GM19240 (cell line): ENCODE measurements around the gene PPP6R2.
"Not testable (repeated sequence)": the region's sequence is repeated elsewhere in the genome, so short reads cannot be mapped to it uniquely, and the experiment has no call there.

Source experiments
- DNase-seq: peaks from one replicate; pipeline ENCODE4 v3.0.0; 2011; ENCODE audit warnings: low spot score; ENCODE audit not compliant: insufficient read length

PPP6R2 gene

DNA sequence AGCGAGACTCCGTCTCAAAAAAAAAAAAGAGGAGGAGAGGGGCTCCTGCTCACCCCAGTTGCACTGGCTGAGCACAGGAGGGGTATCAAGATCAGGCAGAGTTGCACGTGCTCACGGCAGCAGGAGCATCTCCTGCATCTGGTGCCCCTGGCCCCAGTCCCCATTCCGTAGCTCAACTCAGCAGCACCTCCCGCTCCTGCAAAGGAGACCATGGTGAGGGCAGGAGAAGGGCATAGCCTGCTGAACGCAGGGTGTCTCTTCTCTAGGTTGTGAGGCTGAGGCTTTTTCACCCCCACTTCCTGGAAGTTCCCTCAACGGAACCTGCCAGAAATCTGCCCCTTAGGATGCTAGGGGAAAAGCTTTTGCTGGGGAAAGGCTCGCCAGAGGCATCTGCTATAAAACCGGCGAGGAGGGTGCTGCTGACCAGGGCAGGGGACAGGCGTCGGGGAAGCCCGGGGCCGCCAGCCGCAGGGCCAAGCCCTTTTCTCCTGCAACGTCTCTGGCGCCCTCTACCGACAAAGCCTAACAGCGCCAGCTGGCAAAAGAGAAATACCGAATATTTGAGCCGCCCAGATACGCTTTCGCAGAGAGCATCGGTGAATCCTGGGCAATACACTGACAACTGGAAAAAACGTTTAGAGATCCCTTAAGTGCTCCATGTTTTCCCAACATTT, 1.0 kb upstream of the PPP6R2 start:
- DNase-seq = no peak

DNA sequence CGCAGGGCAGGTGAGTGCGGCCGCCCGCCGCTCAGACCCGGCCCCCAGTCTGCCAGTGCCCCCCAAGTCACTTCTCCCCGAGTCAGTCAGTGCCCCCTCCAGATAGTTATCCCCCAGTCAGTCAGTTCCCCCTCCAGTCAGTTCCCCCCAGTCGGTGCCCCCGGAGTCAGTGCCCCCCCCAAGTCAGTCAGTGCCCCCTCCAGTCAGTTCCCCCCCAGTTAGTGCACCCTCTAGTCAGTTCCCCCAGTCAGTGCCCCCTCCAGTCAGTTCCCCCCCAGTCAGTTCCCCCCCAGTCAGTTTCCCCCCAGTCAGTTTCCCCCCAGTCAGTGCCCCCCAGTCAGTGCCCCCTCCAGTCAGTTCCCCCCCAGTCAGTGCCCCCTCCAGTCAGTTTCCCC, 411 bp downstream of the PPP6R2 start:
- no peak for DNase-seq

DNA sequence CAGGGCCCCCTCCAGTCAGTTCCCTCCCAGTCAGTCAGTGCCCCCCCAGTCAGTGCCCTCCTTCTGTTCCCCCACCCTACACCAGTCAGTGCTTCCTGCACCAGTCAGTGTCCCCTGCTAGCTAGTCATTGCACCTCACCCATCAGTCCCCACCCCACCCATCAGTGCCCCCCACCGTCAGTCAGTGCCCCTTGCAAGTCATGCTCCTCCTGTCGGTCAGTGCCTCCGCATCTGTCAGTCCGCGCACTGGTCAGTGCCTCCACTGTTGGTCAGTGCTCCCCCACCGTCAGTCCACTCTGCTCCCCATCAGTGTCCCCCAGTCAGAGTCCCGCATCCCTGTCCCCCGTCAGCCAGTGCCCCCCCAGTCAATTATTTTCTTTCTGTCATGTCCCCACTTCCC, 3.3 kb downstream of the PPP6R2 start:
- no peak for DNase-seq

DNA sequence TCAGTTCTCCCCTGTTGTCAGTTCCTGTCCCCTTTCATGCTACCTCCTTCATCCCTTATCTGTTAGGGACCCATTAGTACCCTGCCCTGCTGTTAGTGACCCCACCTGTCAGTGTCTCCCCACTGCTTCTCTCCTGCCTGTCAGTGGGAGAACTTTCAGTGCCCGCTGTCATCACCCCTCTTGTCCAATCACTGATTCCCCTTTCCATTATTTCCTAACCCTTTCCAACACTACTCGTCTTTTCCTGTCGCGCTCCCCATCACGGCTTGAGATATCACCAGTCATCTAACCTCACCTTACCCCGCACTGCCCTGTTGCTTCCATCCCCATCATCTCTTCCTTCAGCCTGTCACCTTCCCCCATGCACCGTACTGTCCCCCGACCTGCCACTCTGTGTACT, 4.0 kb downstream of the PPP6R2 start:
- DNase-seq = no peak

DNA sequence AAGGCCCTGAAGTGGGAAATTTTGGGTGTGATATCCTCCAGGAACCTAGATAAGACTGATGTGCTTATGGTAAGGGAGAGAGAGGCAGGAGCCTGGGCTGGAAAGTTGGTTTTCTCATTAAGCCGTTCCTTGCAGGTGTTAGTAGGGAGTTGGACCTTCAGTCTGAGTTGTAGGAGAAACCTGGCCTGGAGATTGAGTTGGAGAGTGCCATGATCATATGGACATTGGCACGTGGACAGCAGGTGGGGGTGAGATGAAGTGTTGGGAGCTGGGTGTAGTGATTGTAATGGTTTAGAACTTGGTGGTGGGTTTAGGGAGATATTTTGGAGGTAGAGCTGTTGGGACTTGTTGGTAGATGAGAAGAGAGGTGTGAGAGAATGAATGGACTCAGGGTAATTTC, 4.9 kb downstream of the PPP6R2 start:
- no peak for DNase-seq

DNA sequence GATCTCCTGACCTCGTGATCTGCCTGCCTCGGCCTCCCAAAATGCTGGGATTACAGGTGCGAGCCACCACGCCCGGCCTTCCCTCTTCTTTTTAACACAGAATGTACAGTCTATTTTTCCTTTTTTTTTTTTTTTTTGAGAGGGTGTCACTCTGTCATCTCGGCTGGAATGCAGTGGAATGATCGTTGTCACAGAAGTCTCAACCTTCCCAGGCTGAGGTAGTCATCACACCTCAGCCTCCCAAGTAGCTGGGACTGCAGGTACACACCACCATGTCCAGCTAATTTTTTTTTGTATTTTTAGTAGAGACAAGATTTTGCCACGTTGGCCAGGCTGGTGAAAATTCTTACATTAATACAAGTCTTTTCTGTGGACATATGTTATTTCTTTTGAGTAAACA, 13.1 kb downstream of the PPP6R2 start:
- no peak for DNase-seq

DNA sequence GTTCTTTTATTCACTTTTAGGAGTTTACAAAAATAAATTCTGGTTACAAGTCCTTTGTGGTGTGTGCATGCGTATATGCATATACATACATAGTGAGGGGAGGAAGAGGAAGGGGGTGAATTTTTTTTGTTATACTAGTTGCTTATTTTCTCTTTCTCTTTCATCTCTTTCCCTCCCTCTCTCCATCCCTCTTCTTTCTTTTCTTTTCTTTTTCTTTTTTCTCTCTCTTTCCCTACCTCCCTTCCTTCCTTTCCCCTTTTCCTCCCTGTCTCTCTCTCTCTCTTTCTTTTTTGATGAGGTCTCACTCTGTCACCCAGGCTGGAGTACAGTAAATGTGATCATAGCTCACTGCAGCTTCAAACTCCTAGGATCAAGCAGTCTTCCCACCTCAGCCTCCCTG, 14.1 kb downstream of the PPP6R2 start:
- no peak for DNase-seq

DNA sequence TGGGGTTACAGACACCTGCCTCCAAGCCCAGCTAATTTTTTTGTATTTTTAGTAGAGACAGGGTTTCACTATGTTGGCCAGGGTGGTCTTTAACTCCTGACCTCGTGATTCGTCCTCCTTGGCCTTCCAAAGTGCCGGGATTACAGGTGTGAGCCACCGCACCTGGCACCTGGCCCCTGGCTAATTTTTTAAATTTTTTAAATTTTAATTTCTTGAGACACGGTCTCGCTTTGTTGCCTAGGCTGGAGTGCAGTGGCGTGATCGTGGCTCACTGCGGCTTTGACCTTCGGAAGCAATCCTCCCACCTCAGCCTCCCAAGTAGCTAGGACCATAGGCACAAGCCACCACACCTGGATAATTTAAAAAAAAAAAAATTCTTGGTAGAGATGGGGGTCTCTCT, 14.6 kb downstream of the PPP6R2 start:
- DNase-seq = no peak

DNA sequence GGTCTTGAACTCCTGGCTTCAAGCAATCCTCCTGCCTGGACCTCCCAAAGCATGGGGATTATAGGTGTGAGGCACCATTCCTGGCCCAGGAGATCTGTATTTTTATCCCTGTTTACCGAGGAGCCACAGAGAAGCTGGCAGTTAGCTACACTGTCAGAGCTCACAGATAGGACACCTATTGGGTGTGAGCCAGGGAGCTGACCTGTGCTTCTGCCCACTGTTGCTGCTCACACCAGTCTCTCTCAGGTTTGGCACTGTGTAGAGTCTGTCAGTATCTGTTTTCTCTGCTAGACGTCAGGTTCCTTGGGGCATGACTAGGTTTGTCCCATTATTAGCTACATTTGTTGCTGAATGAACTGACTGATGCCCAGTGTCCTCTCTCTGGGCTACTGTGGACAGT, 17.5 kb downstream of the PPP6R2 start:
- no peak for DNase-seq

DNA sequence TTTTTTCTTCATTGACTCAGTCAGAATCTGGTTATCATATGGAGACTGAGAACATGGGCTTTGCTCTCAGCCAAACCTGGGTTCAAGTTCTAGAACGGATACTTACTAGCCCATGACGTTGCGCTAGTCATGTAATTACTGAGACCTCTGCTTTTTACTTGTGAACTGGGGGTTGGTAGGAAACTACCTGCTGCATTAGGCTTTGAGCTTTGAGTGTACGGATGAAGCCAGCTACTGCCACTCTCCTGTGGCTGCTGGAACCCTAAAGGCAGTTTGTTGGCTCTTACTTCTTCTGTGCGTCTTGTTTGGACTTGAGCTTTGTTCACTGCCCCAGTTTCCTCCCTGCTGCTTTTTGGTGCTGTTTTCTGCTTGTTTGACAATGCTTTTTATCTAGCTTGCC, 18.1 kb downstream of the PPP6R2 start:
- no peak for DNase-seq

DNA sequence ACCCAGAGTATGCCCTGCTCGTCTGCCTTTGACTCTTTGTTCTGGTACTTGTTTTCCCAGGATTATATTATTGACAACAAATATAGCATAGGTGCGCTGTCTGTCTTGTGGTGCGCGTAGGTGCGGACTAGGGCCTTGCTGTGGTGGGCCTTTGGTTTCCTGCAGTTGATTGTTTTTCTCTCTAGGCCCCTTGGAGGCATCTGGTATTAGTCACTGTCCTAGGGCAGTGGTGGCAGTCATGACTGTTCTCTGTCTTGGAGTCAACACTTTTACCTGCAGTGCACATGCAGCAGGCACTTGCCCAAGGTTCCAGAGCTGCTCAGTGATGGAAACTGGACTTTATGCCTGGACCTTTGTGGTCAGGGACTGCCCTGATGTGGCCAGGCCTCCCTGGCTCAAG, 18.6 kb downstream of the PPP6R2 start:
- DNase-seq = no peak

DNA sequence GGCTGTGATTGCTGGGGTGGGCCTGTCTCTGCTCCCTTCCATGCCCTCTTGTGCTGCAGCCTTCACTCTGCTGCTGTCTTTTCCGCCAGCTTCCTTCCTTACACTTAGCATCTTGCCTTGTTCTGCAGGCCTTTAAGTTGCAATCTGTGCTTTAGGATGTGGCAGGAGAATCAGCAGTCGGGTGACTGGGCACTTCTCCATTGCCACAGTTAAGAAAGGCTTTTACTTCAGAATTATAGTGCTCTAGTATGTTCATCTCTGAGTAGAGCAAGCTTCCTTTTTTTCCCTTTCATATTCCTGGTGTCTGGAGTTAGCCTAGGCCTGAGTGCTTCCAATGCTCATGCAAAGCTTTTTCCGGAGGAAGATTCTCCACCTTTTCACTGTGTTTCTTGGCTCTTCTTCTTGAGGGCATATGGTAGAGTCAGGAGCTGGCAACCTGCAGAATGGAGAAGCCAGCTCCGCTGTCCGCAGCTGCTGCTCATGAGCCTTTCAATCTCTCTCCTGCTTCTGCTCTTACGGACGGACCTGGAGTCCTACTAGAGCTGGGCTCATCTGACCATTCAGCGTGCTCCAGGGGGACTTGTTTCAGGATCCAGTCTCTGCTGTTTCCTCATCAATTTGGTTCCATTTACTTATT, 20.2 kb downstream of the PPP6R2 start:
- DNase-seq = no peak

DNA sequence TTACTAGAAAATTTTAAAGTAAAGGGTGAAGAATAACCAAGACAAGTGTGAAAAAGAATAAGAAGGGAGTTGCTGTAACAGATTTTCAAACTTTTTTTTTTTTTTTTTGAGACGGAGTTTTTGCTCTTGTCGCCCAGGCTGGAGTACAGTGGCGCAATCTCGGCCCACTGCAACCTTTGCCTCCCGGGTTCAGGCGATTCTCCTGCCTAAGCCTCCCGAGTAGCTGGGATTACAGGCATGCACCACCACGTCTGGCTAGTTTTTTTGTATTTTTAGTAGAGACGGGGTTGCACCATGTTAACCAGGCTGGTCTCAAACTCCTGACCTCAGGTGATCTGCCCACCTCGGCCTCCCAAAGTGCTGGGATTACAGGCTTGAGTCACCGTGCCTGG, 20.7 kb downstream of the PPP6R2 start:
- not testable (repeated sequence) for DNase-seq

DNA sequence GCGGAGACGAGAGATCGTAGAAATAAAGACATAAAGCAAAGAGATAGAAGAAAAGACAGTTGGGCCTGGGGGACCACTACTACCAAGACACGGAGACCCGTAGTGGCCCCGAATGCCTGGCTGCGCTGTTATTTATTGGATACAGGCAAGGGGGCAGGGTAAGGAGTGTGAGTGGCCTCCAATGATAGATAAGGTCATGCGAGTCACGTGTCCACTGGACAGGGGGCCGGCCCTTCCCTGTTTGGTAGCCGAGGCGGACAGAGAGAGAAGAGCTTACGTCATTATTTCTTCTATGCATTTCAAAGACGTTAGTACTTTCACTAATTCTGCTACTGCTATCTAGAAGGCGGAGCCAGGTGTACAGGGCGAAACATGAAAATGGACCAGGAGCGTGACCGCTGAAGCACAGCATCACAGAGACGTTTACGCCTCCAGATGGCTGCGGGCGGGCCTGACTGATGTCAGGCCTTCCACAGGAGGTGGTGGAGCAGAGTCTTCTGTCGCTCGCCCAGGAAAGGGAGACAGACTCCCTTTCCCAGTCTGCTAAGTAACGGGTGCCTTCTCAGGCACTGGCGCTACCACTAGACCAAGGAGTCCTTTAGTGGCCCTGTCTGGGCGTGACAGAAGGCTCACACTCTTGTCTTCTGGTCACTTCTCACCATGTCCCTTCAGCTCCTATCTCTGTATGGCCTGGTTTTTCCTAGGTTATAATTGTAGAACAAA, 24.8 kb downstream of the PPP6R2 start:
- DNase-seq = no peak

DNA sequence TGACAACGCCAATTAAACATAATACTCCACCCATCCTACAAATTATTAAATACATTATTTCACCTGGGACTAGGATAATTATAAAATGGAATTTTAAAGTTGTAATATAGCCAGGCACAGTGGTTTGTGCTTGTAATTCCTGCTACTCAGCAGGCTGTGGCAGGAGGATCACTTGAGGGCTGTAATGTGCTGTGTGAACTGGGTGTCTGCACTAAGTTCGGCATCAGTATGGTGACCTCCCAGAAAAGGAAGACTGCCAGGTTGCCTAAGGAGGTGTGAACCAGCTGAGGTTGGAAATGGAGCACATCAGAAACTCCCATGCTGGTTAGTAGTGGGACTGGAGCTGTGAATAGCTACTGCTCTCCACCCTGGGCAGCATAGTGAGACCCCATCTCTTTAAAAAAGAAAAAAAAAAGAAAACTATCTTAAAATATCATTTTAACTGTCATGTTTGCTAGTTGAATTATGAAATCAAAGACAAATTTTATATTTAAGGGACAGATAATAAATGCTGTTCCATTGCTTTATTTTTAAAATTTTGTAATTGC, 28.0 kb downstream of the PPP6R2 start:
- DNase-seq = no peak

DNA sequence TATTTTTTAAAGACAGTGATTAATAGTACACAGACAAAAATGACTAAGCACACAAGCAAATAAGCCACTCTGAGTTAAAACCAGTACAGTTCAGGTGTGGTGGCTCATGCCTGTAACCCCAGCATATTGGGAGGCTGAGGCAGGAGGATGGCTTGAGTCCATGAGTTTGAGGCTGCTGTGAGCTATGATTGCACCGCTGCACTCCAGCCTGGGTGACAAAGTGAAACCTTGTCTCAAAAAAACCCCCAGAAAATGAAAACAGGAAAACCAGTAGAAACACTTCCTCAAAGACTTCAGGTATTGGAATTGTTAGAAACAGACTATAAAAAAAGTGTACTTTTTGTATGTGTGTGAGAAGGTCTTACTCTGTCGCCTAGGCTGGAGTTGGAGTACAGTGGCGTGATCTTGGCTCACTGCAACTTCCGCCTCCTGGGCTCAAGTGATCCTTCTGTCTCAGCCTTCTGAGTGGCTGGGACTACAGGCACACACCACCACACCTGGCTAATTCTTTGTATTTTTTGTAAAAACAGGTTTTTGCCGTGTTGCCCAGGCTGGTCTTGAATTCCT, 33.0 kb downstream of the PPP6R2 start:
- DNase-seq = no peak

DNA sequence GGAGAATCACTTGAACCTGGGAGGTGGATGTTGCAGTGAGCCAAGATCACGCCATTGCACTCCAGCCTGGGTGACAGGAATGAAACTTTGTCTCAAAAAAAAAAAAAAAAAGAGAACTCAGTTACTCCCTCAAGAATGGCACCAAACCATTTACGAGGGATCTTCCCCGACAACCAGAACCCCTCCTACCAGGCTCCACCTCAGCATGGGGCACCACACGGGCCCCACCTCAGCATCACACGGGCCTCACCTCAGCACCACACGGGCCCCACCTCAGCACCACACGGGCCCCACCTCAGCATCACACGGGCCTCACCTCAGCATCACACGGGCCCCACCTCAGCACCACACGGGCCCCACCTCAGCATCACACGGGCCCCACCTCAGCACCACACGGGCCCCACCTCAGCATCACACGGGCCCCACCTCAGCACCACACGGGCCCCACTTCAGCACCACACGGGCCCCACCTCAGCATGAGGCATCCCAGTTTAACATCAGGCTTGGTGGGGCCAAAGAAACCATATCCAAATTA, 38.0 kb downstream of the PPP6R2 start:
- not testable (repeated sequence) for DNase-seq

DNA sequence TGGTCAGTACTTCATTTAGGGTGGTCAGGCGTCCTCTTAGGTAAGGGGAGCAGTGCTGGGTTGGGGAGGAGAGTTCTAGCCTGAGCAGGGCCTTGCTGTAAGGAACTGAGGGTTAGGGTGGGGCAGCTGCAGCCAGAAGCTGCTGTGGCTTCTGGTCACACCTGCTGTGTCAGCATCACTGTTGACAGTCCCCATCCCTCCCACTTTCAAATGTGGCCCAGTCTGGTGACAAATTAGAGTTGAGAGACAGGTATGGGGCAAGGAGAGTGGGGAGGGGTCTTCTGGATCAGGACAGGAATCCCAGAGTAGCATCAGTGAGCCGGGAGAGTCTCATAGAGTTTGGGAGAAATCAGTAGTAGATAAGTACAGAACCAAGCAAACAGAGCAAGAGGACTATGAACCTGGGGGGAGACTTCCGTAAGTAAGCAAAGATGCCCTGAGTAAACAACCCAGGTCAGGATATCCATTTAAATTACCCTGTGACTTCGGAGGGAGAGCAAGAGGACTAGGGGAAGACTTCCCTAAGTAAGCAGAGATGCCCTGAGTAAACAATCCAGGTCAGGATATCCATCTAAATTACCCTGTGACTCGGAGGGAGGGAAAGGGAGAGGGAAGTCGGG, 53.7 kb downstream of the PPP6R2 start:
- no peak for DNase-seq

DNA sequence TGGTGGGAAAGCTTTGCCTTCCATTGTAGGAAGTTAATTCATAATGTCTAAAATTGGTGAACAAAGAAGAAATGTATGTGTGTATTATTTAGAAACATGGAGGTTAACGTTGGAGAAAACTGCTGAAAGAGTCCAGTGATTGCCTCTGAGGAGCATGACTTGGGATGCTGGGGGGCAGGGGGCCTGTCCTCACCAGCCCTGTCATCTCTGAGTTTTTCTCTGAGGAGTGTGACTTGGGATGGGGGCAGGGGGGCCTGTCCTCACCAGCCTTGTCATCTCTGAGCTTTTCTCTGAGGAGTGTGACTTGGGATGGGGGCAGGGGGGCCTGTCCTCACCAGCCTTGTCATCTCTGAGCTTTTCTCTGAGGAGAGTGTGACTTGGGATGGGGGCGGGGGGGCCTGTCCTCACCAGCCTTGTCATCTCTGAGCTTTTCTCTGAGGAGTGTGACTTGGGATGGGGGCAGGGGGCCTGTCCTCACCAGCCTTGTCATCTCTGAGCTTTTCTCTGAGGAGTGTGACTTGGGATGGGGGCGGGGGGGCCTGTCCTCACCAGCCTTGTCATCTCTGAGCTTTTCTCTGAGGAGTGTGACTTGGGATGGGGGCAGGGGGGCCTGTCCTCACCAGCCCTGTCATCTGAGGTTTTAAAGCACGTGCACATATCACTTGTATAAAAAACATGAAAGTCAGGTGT, 54.4 kb downstream of the PPP6R2 start:
- not testable (repeated sequence) for DNase-seq

DNA sequence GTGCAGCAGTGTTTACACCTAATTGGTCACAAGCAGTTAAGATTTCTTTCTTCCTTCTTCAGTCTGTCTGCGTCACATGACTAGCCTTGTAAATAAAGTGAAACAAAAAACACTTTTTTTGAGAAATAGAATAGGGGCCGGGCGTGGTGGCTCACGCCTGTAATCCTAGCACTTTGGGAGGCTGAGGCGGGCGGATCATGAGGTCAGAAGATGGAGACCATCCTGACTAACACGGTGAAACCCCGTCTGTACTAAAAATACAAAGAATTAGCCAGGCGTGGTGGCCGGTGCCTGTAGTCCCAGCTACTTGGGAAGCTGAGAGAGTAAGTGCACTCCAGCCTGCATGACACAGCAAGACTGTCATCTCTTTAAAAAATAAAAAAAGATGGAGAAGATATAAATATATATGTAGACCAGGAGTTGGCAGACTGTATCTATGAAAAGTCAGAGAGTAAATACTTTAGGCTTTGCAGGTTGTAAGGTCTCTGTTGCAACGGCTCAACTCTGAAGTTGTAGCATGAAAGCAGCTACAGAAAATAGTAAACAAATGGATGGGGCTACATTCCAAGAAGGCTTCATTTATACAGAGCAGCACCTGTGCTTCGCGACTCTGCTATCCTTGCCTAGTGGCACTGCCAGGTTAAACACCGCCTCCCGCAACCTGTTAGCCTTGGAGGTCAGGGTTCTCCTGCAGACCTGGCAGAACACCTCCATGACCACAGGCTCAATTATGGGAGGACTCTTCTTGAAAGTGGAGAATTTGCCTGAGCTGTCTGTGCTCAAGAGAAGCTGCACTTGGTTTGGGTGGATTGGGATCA, 55.9 kb downstream of the PPP6R2 start:
- DNase-seq = no peak
